ENCODE measurements around the gene HS6ST1.
A peak's percentile ranks its signal among the peaks of the same experiment; 100 is the strongest.
"Not testable (repeated sequence)": the region's sequence is repeated elsewhere in the genome, so short reads cannot be mapped to it uniquely, and the experiment has no call there.

The HS6ST1 gene

DNA sequence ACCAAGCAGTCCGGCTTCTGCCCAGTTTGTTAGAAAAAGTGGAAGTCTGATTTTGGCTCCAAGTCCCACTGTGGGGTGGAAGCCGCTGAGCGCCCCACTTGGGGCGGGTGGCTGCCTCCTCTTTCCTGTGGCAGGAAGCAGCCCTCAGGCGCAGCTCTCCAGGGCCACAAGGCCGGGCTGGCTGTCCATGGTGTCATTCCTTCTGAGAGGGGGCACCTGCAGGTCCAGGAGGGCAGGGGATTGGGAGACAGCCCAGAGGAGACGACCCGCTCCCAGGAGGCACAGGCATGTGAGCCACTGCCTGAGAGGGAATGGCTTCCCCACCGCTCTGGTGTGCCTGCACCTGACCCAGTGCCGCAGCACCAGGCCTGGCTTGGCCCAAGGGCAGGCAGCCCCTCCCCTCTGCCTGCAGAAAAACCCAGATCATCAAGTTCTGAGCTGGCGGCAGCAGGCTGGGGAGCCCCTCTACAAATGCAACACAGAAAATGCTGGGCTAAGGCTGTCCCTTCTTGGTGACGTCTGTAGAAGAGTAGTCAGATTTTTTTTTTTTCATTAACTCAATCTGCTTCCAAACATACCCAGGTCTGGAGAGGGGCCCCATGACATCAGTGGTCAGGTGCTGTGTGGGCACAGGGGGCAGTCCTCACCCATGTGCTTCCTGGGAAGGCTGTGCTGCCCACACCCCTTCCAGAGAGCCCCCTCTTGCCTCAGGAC lies 38.4 kb downstream of the HS6ST1 start:
- peak; percentile 9 for FAIRE-seq

DNA sequence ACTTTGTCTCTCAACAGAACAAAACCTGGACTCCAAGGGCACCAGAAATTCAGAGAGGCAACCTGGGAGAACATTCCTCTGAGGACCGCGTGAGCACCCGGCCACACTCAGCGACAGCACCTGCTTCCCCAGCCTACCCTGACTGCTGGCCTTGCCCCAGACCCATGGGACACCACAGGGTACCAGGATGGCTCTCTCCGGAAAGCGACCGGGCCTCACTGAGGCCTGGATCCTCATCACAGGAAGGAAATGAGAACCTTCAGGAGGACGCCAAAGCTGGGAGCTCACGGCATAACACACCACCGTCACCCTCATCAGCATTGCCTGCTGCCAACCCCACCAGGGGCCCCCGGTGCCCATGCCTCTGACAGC lies 38.9 kb downstream of the HS6ST1 start:
- no peak for FAIRE-seq

DNA sequence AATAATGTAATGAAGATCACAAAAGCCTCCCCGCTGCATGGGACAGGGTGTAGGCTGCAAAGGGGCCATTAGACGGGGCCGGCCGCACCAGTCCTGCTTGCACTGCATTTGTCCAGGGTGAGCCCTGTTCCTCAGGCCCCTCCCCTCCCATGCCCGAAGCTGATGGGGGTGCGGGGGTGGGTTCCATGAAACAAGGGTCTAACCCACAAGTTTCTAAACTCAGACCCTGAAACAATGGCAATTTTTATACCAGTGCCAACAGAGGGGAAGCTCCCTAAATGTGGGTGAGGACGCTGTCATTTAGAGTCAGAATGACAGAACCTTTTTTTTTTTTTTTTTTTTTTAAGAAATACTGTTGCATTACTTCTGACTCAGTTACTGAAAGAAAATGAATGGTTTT lies 39.7 kb downstream of the HS6ST1 start:
- no peak for FAIRE-seq

DNA sequence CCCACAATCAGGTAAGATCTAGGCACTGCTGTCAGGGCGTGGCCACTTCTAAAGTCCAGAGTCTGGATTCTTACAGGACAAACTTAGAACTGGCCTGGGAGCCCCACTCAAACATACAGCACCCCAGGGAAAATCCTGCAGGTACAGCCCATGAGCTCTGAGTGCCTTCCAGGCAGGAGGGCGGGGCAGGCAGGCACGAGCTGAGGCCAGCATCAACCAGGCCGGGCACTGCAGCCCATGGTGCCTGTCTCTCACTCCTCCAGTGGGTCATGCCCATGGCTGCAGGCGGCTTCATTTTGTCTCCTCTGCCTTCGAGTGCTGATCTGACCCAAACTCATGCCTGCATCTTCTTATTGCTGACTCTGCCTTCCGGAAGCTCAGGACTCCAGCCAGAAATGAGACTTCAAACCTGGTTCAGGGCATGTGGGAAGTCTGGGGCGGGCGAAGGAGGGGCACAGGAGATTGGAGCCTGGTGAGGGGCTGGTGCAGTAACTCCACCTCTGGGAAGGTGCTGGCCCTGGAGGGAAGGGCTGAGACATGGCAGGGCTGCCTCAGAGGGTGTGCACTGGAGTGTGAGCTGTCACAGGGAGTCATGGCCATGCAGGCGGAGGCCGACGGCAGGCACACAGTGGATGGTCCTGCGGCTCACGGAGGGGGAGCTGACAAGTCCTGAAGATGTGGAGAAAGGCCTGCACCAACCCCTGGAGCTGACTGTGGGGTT lies 40.5 kb downstream of the HS6ST1 start:
- FAIRE-seq: no peak

DNA sequence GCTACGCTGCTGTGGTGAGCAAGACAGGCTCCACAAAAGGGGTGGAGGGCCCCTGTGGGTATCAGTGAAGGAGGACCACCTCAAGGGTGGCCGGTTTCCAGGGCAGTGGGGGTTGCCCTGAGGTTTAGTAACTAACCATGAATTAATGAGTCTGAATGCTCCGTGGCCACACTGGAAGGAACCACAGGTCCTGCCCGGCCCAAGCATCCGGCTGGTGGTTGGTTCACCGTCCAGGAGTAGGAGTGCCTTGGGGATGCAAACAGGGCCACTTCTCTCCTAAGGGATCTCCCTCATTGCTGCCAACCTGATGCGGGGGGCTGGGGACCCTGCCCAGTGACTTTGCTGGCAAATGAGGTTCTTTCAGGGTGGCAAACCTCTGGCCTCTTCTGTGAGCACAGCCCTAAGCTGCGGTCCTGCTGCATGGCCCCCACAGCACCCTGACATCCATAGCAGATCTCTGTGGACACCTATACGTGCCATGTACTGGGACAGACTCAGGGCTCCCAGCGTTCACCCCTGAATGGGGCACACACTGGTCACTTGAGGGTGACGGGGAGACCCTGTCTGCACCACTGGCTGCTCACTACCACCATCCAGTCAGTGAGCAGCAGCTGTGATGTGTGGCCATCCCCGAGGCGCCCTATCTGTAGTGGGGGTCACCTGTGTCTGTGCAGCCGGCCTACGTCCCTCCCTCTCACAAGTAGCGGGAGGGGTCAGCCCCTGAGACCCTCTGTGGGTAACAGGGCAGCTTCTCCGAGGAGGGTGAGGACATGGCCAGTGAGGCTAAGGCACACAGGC lies 41.6 kb downstream of the HS6ST1 start:
- no peak for FAIRE-seq

DNA sequence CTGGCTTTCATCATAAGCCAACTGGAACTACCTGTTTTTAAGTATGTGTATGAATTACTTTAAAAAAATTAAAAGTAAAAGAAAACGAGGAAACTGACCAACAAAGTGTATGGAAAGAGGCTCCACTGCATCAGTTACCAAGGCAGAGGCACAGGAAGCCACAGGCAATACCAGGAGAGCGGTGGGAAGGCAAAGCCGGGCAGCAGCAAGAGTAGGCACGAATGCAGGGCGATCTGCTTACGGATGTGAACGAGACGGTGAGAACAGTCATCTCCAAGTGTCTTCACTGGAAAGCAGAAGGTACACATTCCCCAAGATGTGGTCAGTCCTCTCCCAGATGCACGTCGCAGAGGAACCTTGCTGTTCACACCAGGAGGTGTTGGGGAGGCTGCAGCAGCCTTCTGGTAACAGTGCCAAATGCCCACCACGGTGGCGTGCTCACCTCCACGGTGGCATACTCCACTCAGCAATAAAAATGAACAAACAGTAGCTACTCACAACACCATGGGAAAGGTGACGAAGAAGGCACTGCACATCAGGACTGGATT lies 43.1 kb downstream of the HS6ST1 start:
- no peak for FAIRE-seq

DNA sequence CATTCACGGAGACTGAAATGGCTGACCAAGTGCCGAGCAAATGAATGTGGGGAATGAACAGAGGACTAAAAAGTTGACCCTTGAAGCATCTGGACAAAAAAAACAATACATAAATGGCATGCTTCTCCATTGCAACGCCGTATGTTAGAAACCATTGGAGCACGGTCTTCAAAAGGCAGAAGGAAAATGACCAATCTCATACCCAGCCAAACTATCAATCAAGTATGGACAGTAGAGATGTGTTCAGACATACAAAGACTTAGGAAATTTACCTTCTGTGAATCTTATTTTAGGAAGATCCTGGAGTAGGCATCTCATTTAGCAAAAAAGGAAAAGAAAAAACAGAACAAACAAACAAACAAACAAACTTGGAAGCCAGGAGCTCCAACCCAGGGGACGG lies 44.5 kb downstream of the HS6ST1 start:
- no peak for FAIRE-seq

DNA sequence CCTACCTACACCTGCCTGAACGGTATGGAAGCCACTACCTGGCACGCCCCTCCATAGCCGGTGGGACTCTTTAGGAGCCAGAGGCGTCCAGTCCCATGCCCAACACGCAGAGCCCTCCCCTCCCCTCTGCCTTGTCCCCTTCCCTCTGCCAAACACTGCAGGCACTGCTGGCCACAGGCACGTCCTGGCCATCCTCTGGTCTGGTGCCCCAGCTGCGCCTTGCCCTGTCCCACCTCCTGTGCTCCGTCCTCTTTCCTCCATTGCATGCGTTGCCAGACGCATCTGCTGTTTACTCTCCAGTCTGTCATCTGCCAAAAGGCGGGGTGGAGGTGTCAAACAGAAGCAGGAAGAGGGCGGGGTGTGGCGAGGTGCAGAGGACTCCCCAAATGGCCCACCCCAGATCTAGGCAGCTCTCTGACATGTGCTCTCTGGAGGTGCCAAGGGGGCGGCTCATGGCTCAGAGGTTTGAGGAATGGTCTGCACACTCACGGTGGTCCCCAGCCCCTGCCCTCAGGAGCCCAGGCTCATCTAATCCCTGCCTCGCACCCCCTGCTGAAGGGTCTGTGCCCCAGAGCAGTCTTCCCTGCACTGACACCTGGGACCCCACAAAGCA lies 45.1 kb downstream of the HS6ST1 start:
- FAIRE-seq: no peak

DNA sequence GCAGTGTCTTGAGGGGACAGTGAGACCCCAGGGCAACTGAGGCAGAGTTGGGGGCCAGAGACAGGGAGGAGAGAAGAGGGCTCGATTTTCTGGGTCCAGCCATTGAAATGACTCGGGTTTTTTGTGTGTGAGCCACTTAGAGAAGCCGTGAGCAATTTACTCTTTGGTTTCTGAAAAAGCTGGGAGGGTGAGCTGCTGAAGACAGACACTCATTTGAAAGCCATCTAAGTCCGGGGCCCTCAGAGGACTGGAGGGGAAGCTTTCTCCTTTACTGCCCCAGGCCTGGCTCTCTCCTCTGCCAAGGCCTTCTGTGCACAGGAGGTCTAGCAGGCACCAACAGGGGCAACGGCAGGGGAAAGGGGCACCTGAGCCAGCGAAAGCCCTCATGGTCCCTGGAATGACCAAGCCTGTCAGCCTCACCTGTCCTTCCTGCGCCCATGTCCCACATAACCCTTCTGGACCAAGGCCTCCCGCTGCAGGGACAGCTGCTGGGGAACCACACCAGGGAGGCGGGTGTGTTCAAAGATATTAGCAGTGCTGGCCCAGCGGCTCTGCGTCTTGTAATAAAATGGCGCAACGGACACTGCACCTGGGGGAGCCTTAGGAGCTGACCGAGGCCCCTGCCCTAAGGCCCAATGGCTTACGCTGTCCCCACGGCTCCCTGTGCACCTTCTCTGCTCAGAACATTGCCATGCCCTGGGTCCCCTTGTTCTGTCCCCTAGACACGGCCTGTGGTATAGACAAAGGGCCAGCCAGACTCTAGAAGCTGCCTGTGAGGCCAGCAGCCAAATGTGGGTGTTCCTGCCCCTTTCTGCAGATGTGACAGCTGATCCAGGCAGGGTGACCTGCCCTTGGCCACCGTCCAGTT lies 45.8 kb downstream of the HS6ST1 start:
- FAIRE-seq: no peak

DNA sequence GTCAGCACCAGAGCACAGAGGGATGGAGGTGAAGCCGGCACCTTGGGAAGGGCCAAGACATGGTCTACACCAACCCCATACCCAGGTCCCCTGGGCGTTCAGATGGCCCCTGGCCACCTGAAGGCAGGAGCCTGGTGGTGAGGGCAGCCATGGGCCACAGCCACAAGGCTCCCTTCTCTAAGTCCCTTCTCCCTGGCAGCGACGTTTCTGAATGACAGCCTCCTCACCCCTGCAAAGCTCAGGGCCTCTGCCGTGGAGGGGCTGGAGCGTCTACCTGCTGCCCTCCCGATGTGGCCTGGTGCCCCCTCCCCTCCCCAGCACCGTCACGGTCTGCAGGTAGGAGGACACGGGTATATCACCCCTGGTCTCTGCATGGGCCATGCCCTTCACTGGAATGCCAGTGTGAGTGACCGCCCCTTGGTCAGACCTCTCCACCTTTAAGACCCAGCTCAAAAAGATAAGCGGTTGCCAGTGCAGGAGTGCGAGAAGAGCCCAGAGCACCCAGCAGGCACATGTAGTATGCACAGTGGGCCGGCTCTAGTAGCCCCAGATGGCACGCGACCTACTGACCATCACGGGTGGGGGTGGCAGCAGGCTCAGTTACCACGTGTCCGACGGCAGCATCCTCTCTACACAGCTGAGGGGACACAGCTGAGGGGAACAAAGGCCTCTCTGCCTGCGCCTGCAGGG lies 46.6 kb downstream of the HS6ST1 start:
- FAIRE-seq: no peak

DNA sequence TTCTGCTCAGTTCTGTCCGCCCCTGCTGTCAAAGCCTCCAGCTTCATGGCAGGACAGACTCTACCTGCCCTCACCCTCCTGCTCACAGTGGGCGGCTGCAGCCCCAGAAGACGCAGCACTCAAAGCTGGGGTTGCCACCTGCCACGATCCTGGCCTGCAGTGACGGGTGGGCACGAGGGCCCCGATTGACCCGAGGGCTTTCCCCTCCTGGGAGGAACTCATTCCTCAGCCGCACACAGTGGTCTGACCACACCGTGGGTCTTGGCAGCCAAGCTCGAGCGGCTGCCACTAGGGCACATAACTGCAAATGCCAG lies 47.1 kb downstream of the HS6ST1 start:
- FAIRE-seq: no peak

DNA sequence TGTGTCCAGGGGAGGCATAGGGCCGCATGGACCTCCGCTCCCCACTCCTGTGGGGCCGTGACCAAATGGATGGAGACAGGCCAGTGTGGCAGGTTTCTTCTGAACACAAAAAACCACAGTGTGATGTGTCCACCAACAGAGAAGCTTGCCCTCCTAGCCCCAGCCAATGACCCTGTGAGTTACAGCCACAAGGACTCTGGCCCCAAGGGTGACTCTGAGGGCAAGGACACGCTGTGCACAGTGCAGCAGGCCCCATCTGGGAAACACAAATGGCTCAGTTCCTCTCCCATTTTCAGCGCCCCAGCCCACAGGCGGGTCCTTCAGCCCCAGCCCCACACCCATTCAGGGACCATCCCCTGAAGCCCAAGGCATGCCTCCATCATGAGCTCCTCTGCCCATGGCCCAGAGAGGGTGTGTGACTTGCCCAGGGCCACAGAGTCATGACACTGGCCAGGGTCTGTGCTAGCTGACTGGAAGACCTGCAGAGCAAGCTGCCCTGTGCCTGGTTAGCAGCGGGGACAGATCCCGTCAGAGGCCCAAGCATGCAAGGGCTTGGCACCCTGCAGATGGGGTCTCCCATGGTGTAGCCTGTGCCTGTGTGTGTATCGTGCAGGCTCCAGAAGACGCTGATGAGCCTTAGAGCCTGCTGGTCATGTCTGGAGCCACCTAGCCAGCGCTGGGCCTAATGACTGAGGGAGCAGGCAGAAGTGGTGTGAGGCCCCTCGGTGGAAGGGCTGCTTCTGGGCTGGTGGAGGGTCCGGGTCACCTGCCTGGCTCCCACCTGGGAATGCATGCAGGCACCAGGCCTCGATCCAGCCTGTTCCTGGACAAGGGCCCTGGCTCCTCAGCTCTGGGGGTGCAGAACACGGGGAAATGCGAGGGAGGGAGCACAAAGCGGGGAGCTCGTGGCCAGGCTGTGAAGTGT lies 47.7 kb downstream of the HS6ST1 start:
- FAIRE-seq: no peak

DNA sequence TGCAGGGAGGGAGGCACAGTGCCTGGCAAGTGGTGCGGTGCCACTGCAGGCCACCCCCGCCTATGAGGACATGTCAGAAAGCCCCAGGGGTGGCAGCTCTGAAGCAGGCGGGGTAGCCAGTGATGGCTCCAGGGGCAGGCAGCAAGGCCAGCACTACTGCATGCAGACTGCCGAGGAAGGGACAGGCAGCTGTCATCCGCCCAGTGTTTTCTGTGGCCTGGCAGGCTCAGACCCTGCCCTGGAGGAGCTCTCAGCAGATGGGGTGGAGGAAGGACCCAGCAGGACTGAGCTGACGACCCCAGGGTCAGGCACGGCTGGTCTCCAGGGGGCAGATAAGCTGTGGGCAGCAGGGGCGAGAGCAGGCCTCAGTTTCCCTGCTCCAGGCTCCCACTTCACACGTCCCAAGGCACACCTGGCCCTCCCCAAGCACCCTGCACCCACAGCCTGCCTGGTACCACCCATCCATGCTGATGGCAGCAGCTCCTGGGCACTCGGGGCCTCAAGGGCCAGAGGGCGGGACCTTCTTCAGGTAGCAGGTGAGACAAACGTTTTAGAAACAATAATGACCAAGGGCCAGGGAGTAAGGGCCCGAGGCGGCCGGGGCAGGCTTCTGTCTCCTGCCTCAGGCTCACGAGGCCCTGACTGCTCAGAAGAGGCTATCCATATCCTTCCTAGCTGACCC lies 48.5 kb downstream of the HS6ST1 start:
- no peak for FAIRE-seq

DNA sequence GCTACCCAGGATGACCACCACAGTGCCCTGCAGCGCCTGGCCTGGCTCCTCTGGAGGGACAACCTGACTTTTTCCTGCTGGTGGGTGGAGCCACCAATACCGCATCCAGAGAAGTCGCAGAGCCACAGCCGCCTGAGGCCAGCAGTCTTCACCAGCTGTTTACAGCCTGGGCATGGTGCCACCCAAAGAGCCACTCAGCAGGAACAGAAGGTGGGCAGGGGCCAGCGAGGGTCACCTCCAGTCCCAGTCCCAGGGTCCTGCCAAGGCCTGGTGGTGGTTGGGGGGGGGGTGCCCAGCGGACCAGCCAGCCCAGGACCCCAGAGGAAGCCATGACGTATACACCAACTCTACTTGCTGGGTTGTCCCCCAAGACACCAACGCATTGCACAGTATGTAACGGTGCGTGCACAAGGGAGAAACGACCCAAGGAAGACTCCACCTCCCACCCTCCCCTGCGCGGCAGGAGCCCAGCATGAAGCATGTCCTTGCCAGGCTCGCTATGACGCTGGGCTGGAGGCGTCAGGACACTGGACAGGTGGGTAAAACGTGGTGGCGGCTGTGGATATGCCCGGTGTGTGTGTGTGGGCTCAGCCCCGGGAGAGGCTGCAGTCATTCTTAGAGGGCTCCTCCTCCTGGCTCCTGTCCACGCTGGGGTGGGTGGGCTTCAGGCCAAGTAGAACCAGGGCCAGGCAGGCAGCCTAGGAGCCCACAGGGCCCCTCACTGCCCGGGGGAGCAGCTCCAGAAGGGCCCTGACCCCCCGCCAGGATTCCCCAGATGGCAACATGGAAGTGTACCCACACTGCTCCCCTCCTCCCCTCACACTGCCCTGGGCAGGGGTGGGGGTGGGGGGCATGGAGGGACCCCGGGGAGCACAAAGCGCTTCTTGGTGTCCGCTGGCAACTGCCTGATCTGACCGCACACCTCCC lies 49.3 kb downstream of the HS6ST1 start:
- no peak for FAIRE-seq

DNA sequence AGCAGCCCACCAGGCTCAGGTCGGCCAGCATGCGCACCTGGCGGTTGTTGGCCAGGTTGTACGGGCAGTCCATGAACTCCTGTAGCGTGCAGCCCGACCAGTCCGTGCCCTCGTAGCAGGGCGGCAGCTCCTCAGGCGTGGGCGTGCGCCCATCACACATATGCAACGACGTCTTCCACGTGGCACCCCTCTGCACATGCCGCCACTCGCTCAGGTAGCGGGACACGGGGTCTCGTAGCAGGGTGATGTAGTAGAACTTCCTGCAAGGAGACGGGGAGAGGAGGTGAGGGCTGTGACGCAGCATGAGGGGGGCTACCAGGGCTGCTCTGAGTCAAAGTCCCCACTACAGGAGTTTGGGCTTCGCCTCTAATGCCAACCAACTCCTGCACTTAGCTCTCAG lies 50.1 kb downstream of the HS6ST1 start:
- not testable (repeated sequence) for FAIRE-seq

DNA sequence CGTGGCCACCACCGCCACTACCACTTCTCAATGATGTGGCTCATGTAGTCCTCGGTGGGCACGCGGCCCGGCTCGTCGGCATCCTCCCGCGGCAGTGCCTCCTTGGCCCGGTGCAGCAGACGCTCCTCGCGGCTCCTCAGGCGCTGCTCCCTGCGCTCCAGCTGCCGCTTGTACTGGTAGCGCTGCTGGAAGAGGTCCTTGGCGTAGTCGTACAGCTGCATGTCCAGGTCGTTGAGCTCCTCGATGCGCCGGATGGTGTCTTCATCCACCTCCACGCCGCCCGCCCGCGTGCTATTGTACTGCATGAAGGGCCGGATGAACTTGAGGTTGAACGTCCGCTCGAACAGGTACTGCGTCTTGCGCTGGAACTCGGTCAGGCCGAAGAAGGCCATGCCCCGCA lies 50.5 kb downstream of the HS6ST1 start:
- FAIRE-seq: not testable (repeated sequence)

DNA sequence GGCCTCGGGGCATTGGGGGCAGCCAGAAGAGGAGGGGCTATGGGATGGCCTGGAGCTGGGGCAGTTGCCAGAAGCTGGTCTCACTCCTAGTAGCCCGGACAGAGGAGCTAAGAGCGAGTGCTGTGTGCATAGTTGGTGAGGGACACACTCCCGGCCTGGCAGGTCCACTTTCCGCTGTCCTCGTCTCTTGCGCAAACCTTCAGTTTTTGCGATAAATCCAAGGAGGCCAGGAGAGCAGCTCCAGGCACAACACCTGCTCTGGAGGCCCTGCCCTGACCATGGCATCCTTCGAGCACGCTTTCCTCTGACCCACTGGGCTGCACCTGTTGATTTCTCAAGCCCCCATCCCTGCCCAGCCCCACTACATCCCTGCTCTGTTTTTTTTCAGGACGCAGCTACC lies 51.0 kb downstream of the HS6ST1 start:
- FAIRE-seq: not testable (repeated sequence)

DNA sequence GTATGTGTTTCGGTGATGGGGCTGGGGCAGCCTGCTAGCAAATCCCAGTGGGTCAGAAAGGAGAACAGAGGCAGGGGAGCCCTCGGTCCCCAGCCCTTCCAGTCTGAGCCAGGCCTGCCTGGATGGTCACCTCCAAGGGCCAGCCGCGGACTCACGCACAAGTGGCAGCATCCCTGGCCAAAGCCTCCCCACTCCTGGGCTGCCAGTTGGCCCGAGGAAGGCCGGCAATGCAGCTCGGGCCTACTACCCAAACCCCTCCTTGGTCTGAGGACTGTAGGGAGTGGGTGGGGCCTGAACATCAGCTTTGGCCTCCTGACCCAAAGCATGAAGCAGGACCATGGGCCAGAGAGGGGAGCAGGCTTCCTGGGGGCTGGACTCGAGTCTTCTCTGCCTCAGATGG lies 51.5 kb downstream of the HS6ST1 start:
- FAIRE-seq: not testable (repeated sequence)

DNA sequence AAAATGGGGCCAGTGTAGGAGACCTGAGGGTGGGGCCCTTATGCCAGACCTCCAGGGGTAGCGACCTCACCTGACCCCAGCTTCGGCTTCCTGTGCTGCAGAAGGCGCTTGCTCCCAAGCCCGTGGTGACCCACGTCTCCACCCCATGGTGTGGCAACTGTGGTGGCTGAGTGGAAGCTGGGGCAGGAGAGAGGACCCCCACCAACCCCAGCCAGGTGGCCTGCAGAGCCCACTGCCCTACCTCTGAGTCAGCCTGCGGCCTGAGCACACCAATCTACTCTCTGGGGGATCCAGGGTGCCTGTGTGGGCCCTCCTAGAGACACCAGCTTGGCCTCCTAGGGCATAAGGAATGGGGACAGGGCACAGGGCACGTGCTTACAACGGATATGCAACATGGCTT lies 52.2 kb downstream of the HS6ST1 start:
- not testable (repeated sequence) for FAIRE-seq

Measured in islet of Langerhans (tissue), 1 donor.